GM12892 (cell line): Measurements from ENCODE around the gene GAB1.

Source experiments
- POLR2A ChIP-seq: IDR thresholded peaks from 2 replicates; pipeline ENCODE4 v1.6.1; 2011; ENCODE audit warnings: low read depth, low read length, control low read depth
- POLR2AphosphoS5 ChIP-seq: IDR thresholded peaks from 2 replicates; pipeline ENCODE4 v1.6.1; 2011; ENCODE audit warnings: low read depth, low read length, control low read depth
- TAF1 ChIP-seq: IDR thresholded peaks from 2 replicates; pipeline ENCODE4 v1.6.1; 2011; ENCODE audit warnings: low read depth, mild to moderate bottlenecking, control low read depth, low read length, borderline replicate concordance

DNA sequence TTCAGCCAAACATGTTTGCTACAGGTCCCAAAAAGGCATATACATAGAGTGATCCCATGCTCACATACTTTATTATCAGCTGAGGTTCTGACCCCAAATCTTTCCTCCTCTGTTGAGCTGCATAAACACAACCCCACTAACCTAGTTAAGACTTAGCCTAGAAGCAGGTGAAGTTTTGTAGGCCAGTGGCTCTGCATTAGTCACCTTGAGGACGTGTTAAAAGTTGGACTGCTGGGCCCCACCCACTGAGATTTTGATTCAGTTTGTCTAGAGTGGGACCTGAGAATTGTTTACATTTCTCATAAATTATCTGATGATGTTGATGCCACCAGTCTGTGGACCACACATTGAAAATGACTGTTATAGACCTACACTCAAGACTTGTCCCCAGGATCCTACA lies 43.8 kb upstream of the GAB1 start:
- no peak for TF ChIP-seq POLR2A
- no peak for TF ChIP-seq POLR2AphosphoS5
- no peak for TF ChIP-seq TAF1
